DND-41 (cell line): Measurements from ENCODE around the gene FOLR3.

Source experiments
- ATAC-seq: fragments of 200-7000 bp; cut with Tn5 transposase; 3 replicates; pipeline ENCODE4 v1.9.1; 2021; ENCODE audit warnings: low read depth; ENCODE audit not compliant: insufficient read depth
- DNase-seq: peaks from one replicate; pipeline ENCODE4 v3.0.0-alpha.2; 2020
- H2AFZ ChIP-seq: 2 replicates; pipeline ENCODE4 v1.6.0; 2012; ENCODE audit warnings: low read depth, low read length
- H3K27ac ChIP-seq: 2 replicates; pipeline ENCODE4 v1.5.1; 2012; ENCODE audit warnings: low read length, inconsistent platforms
- H3K27me3 ChIP-seq: fragments of 200-600 bp; sonication (generic); 2 replicates; pipeline ENCODE4 v1.6.0; 2012; ENCODE audit warnings: low read length, mild to moderate bottlenecking, inconsistent platforms; ENCODE audit not compliant: insufficient read depth, poor library complexity
- H3K36me3 ChIP-seq: 2 replicates; pipeline ENCODE4 v1.5.1; 2012; ENCODE audit warnings: low read length, inconsistent platforms; ENCODE audit not compliant: insufficient read depth
- H3K4me1 ChIP-seq: 2 replicates; pipeline ENCODE4 v1.5.1; 2012; ENCODE audit warnings: mild to moderate bottlenecking, low read length; ENCODE audit not compliant: insufficient read depth
- H3K4me2 ChIP-seq: 2 replicates; pipeline ENCODE4 v1.6.0; 2012; ENCODE audit warnings: mild to moderate bottlenecking, moderate library complexity, low read length, inconsistent platforms; ENCODE audit not compliant: insufficient read depth
- H3K4me3 ChIP-seq, 2 experiments: fragments of 200-600 bp in 1 of 2; shearing (Covaris generic) in 1 of 2; 2 replicates each; pipeline ENCODE4 v1.5.1; 2012 to 2016; ENCODE audit warnings: inconsistent platforms in 2 of 2, low read length in 2 of 2, mild to moderate bottlenecking in 2 of 2, low read depth in 1 of 2, moderate library complexity in 1 of 2
- H3K79me2 ChIP-seq: 2 replicates; pipeline ENCODE4 v1.6.0; 2012; ENCODE audit warnings: low read length, inconsistent platforms; ENCODE audit not compliant: insufficient read depth
- H3K9ac ChIP-seq: 2 replicates; pipeline ENCODE4 v1.6.0; 2012; ENCODE audit warnings: low read depth, mild to moderate bottlenecking, inconsistent platforms, low read length, moderate library complexity
- H3K9me3 ChIP-seq: 2 replicates; pipeline ENCODE4 v1.5.1; 2012; ENCODE audit warnings: low read length, moderate library complexity, mild to moderate bottlenecking, inconsistent platforms; ENCODE audit not compliant: insufficient read depth, severe bottlenecking
- H4K20me1 ChIP-seq: 2 replicates; pipeline ENCODE4 v1.6.0; 2012; ENCODE audit warnings: low read length; ENCODE audit not compliant: insufficient read depth
- CTCF ChIP-seq: IDR thresholded peaks from 2 replicates; pipeline ENCODE4 v1.5.1; 2012; ENCODE audit warnings: borderline replicate concordance, low read length, moderate library complexity, mild to moderate bottlenecking; ENCODE audit not compliant: poor library complexity, severe bottlenecking; ENCODE audit errors: extremely low read depth
- EZH2 ChIP-seq: IDR thresholded peaks from 3 replicates; pipeline ENCODE4 v1.6.1; 2012; ENCODE audit warnings: borderline replicate concordance, low read depth, mild to moderate bottlenecking, moderate library complexity, low read length, inconsistent platforms; ENCODE audit not compliant: severe bottlenecking

Gene FOLR3

DNA sequence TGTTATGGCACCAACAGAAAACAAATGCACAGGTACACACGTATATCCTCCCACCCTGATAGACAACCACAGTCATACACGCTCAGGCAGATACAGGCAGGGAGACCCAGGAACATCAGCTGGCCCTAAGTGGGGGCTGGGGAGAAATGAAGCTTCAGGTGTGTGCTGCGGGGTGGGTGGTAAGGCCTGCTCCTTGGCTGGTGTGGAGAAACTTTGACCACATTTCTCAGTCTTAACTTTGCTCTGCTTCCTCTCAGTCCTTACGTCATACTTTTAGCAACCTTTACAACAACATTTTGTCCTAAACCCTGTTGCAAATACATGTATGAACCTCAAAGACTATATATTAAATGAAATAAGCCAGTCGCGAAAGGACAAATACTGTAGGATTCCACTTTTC lies 16.3 kb upstream of the FOLR3 start:
- Histone ChIP-seq H2AFZ (no peak overlapping the region), H3K27me3 (no peaks in the 10 kb centered on the region), H3K79me2 (no peaks in the 10 kb centered on the region), H3K4me1 (no peaks in the 10 kb centered on the region), H3K4me3 (no peak overlapping the region), H3K9me3 (peaks cover 3% of the 10 kb centered on the region), H3K36me3 (no peaks in the 10 kb centered on the region), H3K4me2 (no peak overlapping the region), H3K27ac (no peak overlapping the region), H4K20me1 (no peaks in the 10 kb centered on the region), H3K9ac (no peak overlapping the region)
- TF ChIP-seq EZH2 (no peak), CTCF (no peak)
- DNase-seq (no peak), ATAC-seq (no peak)

GRCh38 chr11:72120930-72121329 lies 14.6 kb upstream of the FOLR3 start:
- Histone ChIP-seq H2AFZ (no peak overlapping the region), H3K9me3 (peaks cover 11% of the 10 kb centered on the region), H3K9ac (no peak overlapping the region), H4K20me1 (no peaks in the 10 kb centered on the region), H3K4me1 (no peaks in the 10 kb centered on the region), H3K27me3 (no peaks in the 10 kb centered on the region), H3K79me2 (no peaks in the 10 kb centered on the region), H3K4me2 (no peak overlapping the region), H3K36me3 (no peaks in the 10 kb centered on the region), H3K27ac (no peak overlapping the region), H3K4me3 (no peak overlapping the region)
- no peak for ATAC-seq
- no peak for DNase-seq
- TF ChIP-seq CTCF, result no peak

DNA sequence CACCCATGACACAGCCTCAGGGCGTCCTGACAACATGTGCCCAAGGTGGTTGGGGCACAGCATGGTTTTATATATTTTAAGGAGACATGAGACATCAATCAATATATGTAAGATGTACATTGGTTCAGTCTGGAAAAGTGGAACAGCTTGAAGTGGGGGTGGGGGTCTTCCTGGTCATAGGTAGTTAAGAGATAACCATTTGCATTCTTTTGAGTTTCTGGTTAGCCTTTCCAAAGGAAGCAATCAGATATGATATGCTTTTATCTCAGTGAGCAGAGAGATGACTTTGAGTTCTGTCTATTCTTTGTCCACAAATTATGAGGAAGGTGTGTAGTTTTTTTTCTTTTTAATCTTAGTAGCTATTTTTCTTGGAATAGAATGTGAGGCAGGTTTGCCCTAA lies 12.9 kb upstream of the FOLR3 start:
- Histone ChIP-seq H3K9ac (no peak overlapping the region), H3K4me3 (no peak overlapping the region), H3K27me3 (no peaks in the 10 kb centered on the region), H4K20me1 (no peaks in the 10 kb centered on the region), H2AFZ (no peak overlapping the region), H3K4me1 (no peaks in the 10 kb centered on the region), H3K9me3 (peaks cover 18% of the 10 kb centered on the region), H3K4me2 (no peak overlapping the region), H3K79me2 (no peaks in the 10 kb centered on the region), H3K36me3 (no peaks in the 10 kb centered on the region), H3K27ac (no peak overlapping the region)
- DNase-seq (no peak), ATAC-seq (no peak)
- TF ChIP-seq EZH2 (no peak), CTCF (no peak)

- Histone ChIP-seq H3K4me3 (no peak overlapping the region), H3K4me2 (no peak overlapping the region), H3K36me3 (no peaks in the 10 kb centered on the region), H3K4me1 (no peaks in the 10 kb centered on the region), H3K9ac (no peak overlapping the region), H3K79me2 (no peaks in the 10 kb centered on the region), H4K20me1 (no peaks in the 10 kb centered on the region), H3K27me3 (no peaks in the 10 kb centered on the region), H3K27ac (no peak overlapping the region), H3K9me3 (peaks cover 21% of the 10 kb centered on the region), H2AFZ (no peak overlapping the region)
- no peak for TF ChIP-seq CTCF
- TF ChIP-seq EZH2, result no peak
- DNase-seq (no peak), ATAC-seq (no peak)
Measured at GRCh38 chr11:72123117-72123653, 12.3 kb upstream of the FOLR3 start.
